Heart right ventricle (tissue), 16 donors: Measurements from ENCODE around the gene CISTR. TPM values are rescaled to one million over a fixed set of nuclear protein-coding genes. Genes with fewer than 3 reads are reported as not detected.
A peak's percentile ranks its signal among the peaks of the same experiment; 100 is the strongest.

Experiments used
- ATAC-seq, 8 donors: fragments of 200-7000 bp; cut with Tn5 transposase; one replicate each; pipeline ENCODE4 v1.9.1; 2020; ENCODE audit warnings: mild to moderate bottlenecking in 8 of 8, moderate library complexity in 8 of 8, moderate number of reproducible peaks in 1 of 8
- DNase-seq, 2 donors: peaks; one replicate each; pipeline ENCODE4 v3.0.0-alpha.2; 2020
- H3K27ac ChIP-seq, 10 donors: fragments of 200-600 bp; sonication (generic) in 2 of 10; one replicate each; pipeline versions ENCODE4 v1.5.0 to v1.8.0; 2020 to 2022; ENCODE audit warnings: mild to moderate bottlenecking in 3 of 10
- H3K27me3 ChIP-seq, 7 donors: fragments of 200-600 bp; one replicate each; pipeline ENCODE4 v1.8.0; 2021 to 2022; ENCODE audit warnings: mild to moderate bottlenecking in 2 of 7
- H3K36me3 ChIP-seq, 9 donors: fragments of 200-600 bp; sonication (generic) in 1 of 9; one replicate each; pipeline versions ENCODE4 v1.5.0 to v1.8.0; 2020 to 2022; ENCODE audit warnings: mild to moderate bottlenecking in 2 of 9
- H3K4me1 ChIP-seq, 9 donors: fragments of 200-600 bp; sonication (generic) in 1 of 9; one replicate each; pipeline versions ENCODE4 v1.5.0 to v1.8.0; 2020 to 2022; ENCODE audit warnings: mild to moderate bottlenecking in 4 of 9
- H3K4me3 ChIP-seq, 10 donors: fragments of 200-600 bp; sonication (generic) in 2 of 10; one replicate each; pipeline versions ENCODE4 v1.5.0 to v1.8.0; 2020 to 2022; ENCODE audit warnings: mild to moderate bottlenecking in 7 of 10, moderate library complexity in 2 of 10
- H3K9me3 ChIP-seq, 11 donors: fragments of 200-600 bp in 10 of 11; sonication (generic) in 2 of 11; one replicate each; pipeline versions ENCODE4 v1.5.0 to v1.8.0; 2013 to 2022; ENCODE audit warnings: mild to moderate bottlenecking in 2 of 11, control low read depth in 1 of 11, moderate library complexity in 1 of 11
- WGBS, 2 donors: extraction: QIAGEN DNeasy Blood & Tissue Kit; methylation state at CpG; one replicate each; pipeline ENCODE4 v1.1.7; 2013; ENCODE audit warnings: inconsistent platforms in 1 of 2; 5-methylcytosine and 5-hydroxymethylcytosine counted together
- intact Hi-C, 10 donors: fragments of 100-400 bp; cut with DNase I; formaldehyde crosslinking; loops; one replicate each; pipeline versions ENCODE4 v1.11.1 to v1.14.2; 2022
- polyA plus RNA-seq, 2 donors: library from polyadenylated mRNA; stranded (reverse); fragments of 200-250 nt; gene quantifications; one replicate each; pipeline ENCODE4 v1.2.3, GENCODE V29; 2013
- total RNA-seq, 10 donors: library from RNA; stranded (reverse); fragmentation: NEBNext Ultra II Directional in 3 of 10; extraction: Animal tissue kit (Norgen Biotek cat#: 25700) in 3 of 10; gene quantifications; one replicate each; pipeline versions ENCODE4 v1.2.1 to v1.2.4, GENCODE V29; 2021 to 2023
- TF ChIP-seq, protein P1 (sequence below), 9 donors: fragments of 200-600 bp; sonication (generic) in 2 of 9; IDR thresholded peaks; one replicate each; pipeline versions ENCODE4 v1.5.0 to v1.8.0; 2021 to 2022; ENCODE audit warnings: antibody characterized with exemption in 9 of 9, mild to moderate bottlenecking in 5 of 9, moderate library complexity in 1 of 9
- donor health status: Arrhythmogenic right ventricular cardiomyopathy.
- donor health status: ischemic (EF 13 %, LVEDD 7.1; RV severe dilation, severe dysfunction).
- donor health status: healthy with polysubstance abuse.
- donor health status: DM: no; HTN: yes; CAD: no.
- donor health status: DM: no; HTN: no; CAD: no.
- donor health status: ischemic (EF 25% LVEDD 6.9; RV normal size, moderate dysfunction).
- donor health status: ischemic (EF 25% LVEDD 5.7; RV mildly dilated, moderate dysfunction).
- donor health status: healthy.
- donor health status: DM: yes; HTN: yes; CAD: no.
- donor health status: Ischemic cardiomyopathy.
- donor health status: ischemic (EF 35%, LVEDD 5.7; RV mildly dilated, moderate dysfunction).
- donor health status: nonischemic (EF 11% LVEDD 7.7; RV severe dilation, severe dysfunction).
- donor health status: DM: yes; HTN: yes; CAD: no.
- donor health status: PGD.
- donor health status: ischemic (EF 29% LVEDD 5.4; RV normal size, mild dysfunction).
- donor health status: nonischemic (EF 23%, LVEDD 6.1; RV moderate dilation, normal function).

Gene CISTR
- total and polyA plus RNA-seq, 12 donors: 0.16 to 3.6 (median 2.6) TPM; not detected in 1

GRCh38 chr12:53758081-53758729, 6.4 kb upstream of the CISTR start:
- Histone ChIP-seq H3K9me3 (no peaks in the 10 kb centered on the region), H3K27ac (no peak overlapping the region), H3K4me3 (no peak overlapping the region), H3K4me1 (peaks cover 0 to 30% (median 9%) of the 10 kb centered on the region in 9 donors), H3K36me3 (no peaks in the 10 kb centered on the region), H3K27me3 (peaks cover 0 to 84% (median 40%) of the 10 kb centered on the region in 7 donors)
- TF ChIP-seq, protein P1, sequence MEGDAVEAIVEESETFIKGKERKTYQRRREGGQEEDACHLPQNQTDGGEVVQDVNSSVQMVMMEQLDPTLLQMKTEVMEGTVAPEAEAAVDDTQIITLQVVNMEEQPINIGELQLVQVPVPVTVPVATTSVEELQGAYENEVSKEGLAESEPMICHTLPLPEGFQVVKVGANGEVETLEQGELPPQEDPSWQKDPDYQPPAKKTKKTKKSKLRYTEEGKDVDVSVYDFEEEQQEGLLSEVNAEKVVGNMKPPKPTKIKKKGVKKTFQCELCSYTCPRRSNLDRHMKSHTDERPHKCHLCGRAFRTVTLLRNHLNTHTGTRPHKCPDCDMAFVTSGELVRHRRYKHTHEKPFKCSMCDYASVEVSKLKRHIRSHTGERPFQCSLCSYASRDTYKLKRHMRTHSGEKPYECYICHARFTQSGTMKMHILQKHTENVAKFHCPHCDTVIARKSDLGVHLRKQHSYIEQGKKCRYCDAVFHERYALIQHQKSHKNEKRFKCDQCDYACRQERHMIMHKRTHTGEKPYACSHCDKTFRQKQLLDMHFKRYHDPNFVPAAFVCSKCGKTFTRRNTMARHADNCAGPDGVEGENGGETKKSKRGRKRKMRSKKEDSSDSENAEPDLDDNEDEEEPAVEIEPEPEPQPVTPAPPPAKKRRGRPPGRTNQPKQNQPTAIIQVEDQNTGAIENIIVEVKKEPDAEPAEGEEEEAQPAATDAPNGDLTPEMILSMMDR (IDR thresholded peaks at IDR 0.05): no peak
- intact Hi-C loops: no loop called here
- no peak for ATAC-seq
- WGBS, 2 donors: 63 to 64% methylated on average over 7 of the region's 7 CpGs
- no peak for DNase-seq

GRCh38 chr12:53757101-53757770, 5.5 kb upstream of the CISTR start:
- 9 to 11% methylated on average over 17 of the region's 17 CpGs for WGBS, 2 donors
- TF ChIP-seq, protein P1 (IDR thresholded peaks at IDR 0.05): peak; percentile 69 to 94 (median 89)
- peak in 7 of 8 donors; percentile 36 to 70 (median 53) for ATAC-seq
- no peaks in the 10 kb centered on the region for H3K9me3 ChIP-seq
- intact Hi-C loops: no loop called here
- H3K27ac ChIP-seq: peak overlapping the region in 1 of 10 donors; percentile 56
- peak; percentile 71 to 79 for DNase-seq
- peaks cover 0 to 30% (median 9%) of the 10 kb centered on the region in 9 donors for H3K4me1 ChIP-seq
- peaks cover 0 to 82% (median 33%) of the 10 kb centered on the region in 7 donors for H3K27me3 ChIP-seq
- H3K4me3 ChIP-seq: no peak overlapping the region
- H3K36me3 ChIP-seq: no peaks in the 10 kb centered on the region

GRCh38 chr12:53756300-53757100, 4.7 kb upstream of the CISTR start:
- intact Hi-C loops: no loop called here
- WGBS, 2 donors: 86 to 88% methylated on average over 5 of the region's 5 CpGs
- Histone ChIP-seq H3K4me1 (peaks cover 0 to 36% (median 14%) of the 10 kb centered on the region in 9 donors), H3K36me3 (no peaks in the 10 kb centered on the region), H3K27me3 (peaks cover 0 to 82% (median 35%) of the 10 kb centered on the region in 7 donors), H3K9me3 (no peaks in the 10 kb centered on the region), H3K27ac (peak overlapping the region in 1 of 10 donors; percentile 56), H3K4me3 (no peak overlapping the region)
- TF ChIP-seq, protein P1 (IDR thresholded peaks at IDR 0.05): no peak
- no peak for DNase-seq
- ATAC-seq: no peak

DNA sequence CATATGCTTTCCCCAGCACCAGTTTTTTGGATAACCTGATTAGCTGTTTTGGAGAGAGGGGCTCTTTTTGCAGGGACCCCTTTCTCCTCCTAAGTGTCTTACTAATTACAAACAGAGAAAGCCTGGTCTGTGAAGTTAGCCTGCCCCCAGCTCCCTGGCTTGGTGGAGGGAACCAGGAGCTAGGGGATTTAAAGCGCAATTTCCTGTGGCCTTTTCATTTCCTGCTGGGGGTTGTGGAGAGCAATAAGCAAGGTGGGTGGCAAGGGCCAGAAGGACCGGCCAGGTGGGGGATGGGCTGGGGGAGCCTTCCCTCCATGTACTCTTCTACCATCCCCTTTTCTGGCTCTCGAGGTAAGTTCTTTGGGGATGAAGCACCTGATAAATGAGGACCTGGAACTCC, 4.1 kb upstream of the CISTR start:
- Histone ChIP-seq H3K9me3 (no peaks in the 10 kb centered on the region), H3K27ac (no peak overlapping the region), H3K4me3 (no peak overlapping the region), H3K27me3 (peaks cover 0 to 82% (median 35%) of the 10 kb centered on the region in 7 donors), H3K36me3 (no peaks in the 10 kb centered on the region), H3K4me1 (peaks cover 0 to 42% (median 18%) of the 10 kb centered on the region in 9 donors)
- intact Hi-C loops: no loop called here
- 57 to 59% methylated on average over 3 of the region's 3 CpGs for whole genome bisulfite sequencing, 2 donors
- TF ChIP-seq, protein P1 (IDR thresholded peaks at IDR 0.05): no peak
- ATAC-seq (no peak), DNase-seq (no peak)
